Measurements from ENCODE around the gene PIK3R2.

DNA sequence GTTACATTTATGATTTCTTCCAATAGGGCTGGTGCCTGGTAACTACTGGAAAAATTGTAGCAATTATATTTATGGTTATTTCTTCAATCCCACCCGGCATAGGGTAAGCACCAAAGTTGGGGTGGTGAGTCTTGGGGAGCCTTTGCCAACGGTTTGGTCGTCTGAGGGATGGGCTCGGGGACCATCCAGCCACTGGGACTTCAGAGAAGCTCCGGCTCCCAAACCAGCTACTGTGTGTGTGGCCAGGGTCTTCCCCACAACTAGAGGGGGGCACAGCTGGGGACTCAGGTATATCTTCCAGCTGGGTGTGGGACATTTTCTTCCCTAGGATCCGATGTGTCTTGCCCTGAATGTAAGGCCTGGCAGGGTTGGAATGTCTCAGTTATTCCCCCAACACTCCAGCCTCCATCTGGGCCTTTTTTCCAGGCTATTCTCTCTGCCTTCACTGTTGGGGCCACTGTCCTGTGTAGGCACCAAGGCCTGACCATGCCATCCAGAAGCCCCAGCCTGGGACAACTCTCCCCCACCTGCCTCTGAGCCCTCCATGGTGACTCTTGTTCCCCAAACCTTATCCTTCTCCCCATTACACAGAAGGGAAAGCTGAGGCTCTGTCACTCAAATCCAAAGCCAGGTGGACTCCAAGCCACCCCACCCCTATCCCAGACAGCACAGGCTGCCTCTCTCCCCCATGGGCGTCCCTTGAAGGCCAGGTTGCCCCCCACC, 19.5 kb downstream of the PIK3R2 start:
- TF ChIP-seq, protein P1, sequence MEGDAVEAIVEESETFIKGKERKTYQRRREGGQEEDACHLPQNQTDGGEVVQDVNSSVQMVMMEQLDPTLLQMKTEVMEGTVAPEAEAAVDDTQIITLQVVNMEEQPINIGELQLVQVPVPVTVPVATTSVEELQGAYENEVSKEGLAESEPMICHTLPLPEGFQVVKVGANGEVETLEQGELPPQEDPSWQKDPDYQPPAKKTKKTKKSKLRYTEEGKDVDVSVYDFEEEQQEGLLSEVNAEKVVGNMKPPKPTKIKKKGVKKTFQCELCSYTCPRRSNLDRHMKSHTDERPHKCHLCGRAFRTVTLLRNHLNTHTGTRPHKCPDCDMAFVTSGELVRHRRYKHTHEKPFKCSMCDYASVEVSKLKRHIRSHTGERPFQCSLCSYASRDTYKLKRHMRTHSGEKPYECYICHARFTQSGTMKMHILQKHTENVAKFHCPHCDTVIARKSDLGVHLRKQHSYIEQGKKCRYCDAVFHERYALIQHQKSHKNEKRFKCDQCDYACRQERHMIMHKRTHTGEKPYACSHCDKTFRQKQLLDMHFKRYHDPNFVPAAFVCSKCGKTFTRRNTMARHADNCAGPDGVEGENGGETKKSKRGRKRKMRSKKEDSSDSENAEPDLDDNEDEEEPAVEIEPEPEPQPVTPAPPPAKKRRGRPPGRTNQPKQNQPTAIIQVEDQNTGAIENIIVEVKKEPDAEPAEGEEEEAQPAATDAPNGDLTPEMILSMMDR (CRISPR knock-in tag; IDR thresholded peaks at IDR 0.05) = no peak
- TF ChIP-seq THRA (CRISPR knock-in tag; IDR thresholded peaks at IDR 0.05; ENCODE audit: borderline replicate concordance) = no peak
- TF ChIP-seq POLR2A (IDR thresholded peaks at IDR 0.05; ENCODE audit: insufficient read depth in 1 of 2, low read depth in 2 of 2, low read length in 2 of 2) = no peak
- TF ChIP-seq MED1 (CRISPR knock-in tag; IDR thresholded peaks at IDR 0.05) = no peak
- no peak for TF ChIP-seq PRDM15 (CRISPR knock-in tag; IDR thresholded peaks at IDR 0.05)
- no peak for TF ChIP-seq POLR2AphosphoS2 (IDR thresholded peaks at IDR 0.05; ENCODE audit: low read depth, low read length)
- TF ChIP-seq GTF2F1 (IDR thresholded peaks at IDR 0.05; ENCODE audit: low read length) = no peak
- TF ChIP-seq ZFP1 (CRISPR knock-in tag; IDR thresholded peaks at IDR 0.05) = no peak
- TF ChIP-seq RFX5 (IDR thresholded peaks at IDR 0.05; ENCODE audit: low read depth, low read length) = no peak
- TF ChIP-seq HOXA9 (CRISPR knock-in tag; IDR thresholded peaks at IDR 0.05; ENCODE audit: borderline replicate concordance) = no peak
- no peak for TF ChIP-seq ZBTB37 (CRISPR knock-in tag; IDR thresholded peaks at IDR 0.05)
- TF ChIP-seq HBP1 (CRISPR knock-in tag; IDR thresholded peaks at IDR 0.05; ENCODE audit: low read depth) = no peak
